GM21360 (cell line): ENCODE results near the gene BOD1L2.

Experiments used
- ATAC-seq: cut with Tn5 transposase; IDR thresholded peaks from one replicate; pipeline ENCODE4 v1.9.1; 2021; ENCODE audit warnings: mild to moderate bottlenecking, moderate library complexity; ENCODE audit not compliant: unreplicated experiment

The BOD1L2 gene

GRCh38 chr18:57149531-57149930 lies 2.6 kb downstream of the BOD1L2 start:
- ATAC-seq, result no peak

- ATAC-seq, result no peak
Observed at GRCh38 chr18:57150081-57150480, 3.2 kb downstream of the BOD1L2 start.

GRCh38 chr18:57150828-57151227 lies 3.9 kb downstream of the BOD1L2 start:
- no peak for ATAC-seq

GRCh38 chr18:57154191-57154830 lies 7.4 kb downstream of the BOD1L2 start:
- ATAC-seq, result no peak

GRCh38 chr18:57164401-57164800 lies 17.5 kb downstream of the BOD1L2 start:
- no peak for ATAC-seq

GRCh38 chr18:57167617-57168308 lies 20.9 kb downstream of the BOD1L2 start:
- no peak for ATAC-seq

GRCh38 chr18:57171026-57171425 lies 24.1 kb downstream of the BOD1L2 start:
- ATAC-seq, result no peak

- ATAC-seq, result no peak
Observed at GRCh38 chr18:57175532-57175931, 28.6 kb downstream of the BOD1L2 start.

- no peak for ATAC-seq
Observed at GRCh38 chr18:57185434-57185833, 38.5 kb downstream of the BOD1L2 start.

GRCh38 chr18:57188851-57189557 lies 42.1 kb downstream of the BOD1L2 start:
- ATAC-seq, result no peak

- no peak for ATAC-seq
Observed at GRCh38 chr18:57190026-57190425, 43.1 kb downstream of the BOD1L2 start.

- ATAC-seq, result no peak
Observed at GRCh38 chr18:57194070-57194469, 47.2 kb downstream of the BOD1L2 start.

GRCh38 chr18:57194622-57195021 lies 47.7 kb downstream of the BOD1L2 start:
- ATAC-seq, result no peak

GRCh38 chr18:57195341-57195740 lies 48.5 kb downstream of the BOD1L2 start:
- no peak for ATAC-seq

GRCh38 chr18:57197261-57197660 lies 50.4 kb downstream of the BOD1L2 start:
- no peak for ATAC-seq

GRCh38 chr18:57198073-57198472 lies 51.2 kb downstream of the BOD1L2 start:
- no peak for ATAC-seq
